ENCODE measurements around the gene TASP1.
A peak's percentile ranks its signal among the peaks of the same experiment; 100 is the strongest.

Gene TASP1

DNA sequence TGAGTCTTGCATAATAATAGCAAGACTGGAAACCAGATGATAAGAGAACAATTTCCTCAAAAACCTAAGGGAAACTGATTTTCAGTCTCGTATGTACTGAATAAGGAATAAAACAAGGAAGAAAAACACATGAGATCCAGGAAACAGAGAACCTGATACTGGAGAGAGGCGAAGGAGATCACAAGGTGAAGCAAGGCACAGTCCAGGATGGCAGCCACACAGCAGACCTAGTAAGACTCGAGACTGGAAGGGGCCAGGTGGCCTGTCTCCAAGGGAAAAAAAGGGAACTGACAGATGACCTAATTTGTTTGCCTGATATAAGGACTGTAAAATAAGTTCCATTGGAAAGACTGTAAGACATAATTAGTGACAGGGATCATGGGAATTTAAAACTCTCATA lies 71.1 kb downstream of the TASP1 start:
- peak; percentile 4 to 12 for DNase-seq

- DNase-seq = no peak
These were observed 74.9 kb downstream of the TASP1 start for GRCh38 chr20:13563854-13564253.

DNA sequence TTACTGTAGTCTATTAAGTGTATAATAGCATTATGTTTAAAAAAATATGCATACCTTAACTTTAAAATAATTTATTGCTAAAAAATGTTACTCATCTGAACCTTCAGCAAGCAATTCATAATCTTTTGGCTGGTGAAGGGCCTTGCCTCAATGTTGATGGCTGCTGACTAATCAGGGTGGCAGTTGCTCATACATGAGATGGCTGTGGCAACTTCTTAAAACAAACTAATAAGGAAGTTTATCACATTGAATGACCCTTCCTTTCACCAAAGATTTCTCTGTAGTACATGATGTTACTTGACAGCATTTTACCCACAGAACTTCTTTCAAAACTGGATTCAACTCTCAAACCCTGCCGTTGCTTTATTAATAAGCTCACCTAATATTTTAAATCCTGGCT lies 84.0 kb downstream of the TASP1 start:
- no peak for DNase-seq

GRCh38 chr20:13554076-13554475 lies 84.7 kb downstream of the TASP1 start:
- no peak for DNase-seq

- no peak for DNase-seq
These were observed 86.7 kb downstream of the TASP1 start for GRCh38 chr20:13552061-13552460.

GRCh38 chr20:13549451-13549850 lies 89.3 kb downstream of the TASP1 start:
- no peak for DNase-seq

DNA sequence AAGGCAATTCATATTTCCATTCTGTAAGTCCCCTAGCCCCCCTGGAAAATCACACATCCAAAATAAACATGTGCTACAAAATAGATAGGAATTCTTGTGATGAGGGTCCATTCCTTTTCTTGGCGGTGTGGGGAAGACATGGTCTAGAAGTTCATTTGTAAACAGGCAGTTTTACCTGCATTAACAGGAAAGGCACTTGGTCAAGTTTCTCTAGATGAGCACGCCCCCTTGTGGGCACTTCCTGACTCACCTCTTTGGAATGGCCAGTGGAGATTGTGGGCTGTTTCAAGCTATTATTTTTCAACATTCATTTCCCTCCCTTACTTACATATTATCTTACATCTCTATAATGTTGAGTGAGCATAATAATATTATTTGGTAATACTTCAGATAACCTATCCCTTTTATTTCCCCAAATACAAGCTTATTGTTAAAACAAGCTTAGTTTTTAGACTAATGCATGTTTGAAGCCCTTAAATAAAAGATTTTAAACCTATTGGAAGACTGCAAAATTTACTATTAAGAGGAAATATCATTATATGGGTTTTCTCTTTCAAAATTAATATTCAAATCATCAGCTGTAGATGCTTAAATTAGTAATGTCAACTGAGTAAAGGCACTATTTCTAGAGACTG lies 92.1 kb downstream of the TASP1 start:
- peak; percentile 15 to 67 for DNase-seq

DNA sequence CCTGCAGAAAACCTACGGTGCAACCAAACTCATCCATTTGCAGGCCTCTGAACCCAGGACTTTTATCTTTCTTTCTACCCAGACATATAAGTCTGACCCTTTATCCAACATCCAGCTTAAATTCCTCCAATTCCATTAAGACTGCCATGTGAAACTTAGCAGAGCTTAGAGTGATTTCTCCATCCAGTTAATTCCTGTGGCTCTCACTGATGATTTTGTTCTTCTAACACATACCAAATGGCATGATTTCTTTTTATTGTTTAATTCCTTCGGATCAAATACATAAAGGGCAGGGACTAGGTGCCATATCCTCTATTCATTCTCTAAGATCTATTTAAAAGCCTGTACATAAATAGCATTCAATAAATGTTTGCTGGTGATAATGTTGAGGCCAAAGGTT lies 92.9 kb downstream of the TASP1 start:
- no peak for DNase-seq

GRCh38 chr20:13543783-13544182 lies 94.9 kb downstream of the TASP1 start:
- DNase-seq = no peak

GRCh38 chr20:13535627-13536026 lies 103.1 kb downstream of the TASP1 start:
- DNase-seq = no peak

DNA sequence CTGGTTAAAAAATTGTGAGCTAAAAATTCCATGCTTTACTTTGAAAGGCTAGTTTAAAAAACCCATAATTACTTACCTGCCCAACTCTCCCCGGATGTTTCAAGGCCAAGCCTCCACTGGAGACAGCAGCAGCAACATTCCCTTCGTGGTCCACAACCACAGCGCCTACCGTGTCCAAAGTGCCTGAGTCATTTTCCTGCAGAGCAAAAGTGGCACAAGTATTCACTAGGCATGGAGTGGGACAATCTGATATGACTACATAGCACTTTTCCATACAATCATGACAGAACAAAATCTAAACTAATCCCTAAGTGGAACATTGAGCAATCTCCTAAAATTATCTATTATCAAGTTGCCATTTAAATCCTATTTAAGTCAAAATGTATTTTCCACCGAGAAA lies 104.8 kb downstream of the TASP1 start:
- DNase-seq = no peak

GRCh38 chr20:13530146-13530545 lies 108.6 kb downstream of the TASP1 start:
- DNase-seq = no peak

- DNase-seq = no peak
These were observed 112.2 kb downstream of the TASP1 start for GRCh38 chr20:13526551-13526950.

- no peak for DNase-seq
These were observed 113.3 kb downstream of the TASP1 start for GRCh38 chr20:13525225-13525940.

GRCh38 chr20:13524339-13524738 lies 114.4 kb downstream of the TASP1 start:
- no peak for DNase-seq

- DNase-seq = no peak
These were observed 120.9 kb downstream of the TASP1 start for GRCh38 chr20:13517831-13518230.

- no peak for DNase-seq
These were observed 122.8 kb downstream of the TASP1 start for GRCh38 chr20:13515796-13516558.

GRCh38 chr20:13515291-13515690 lies 123.4 kb downstream of the TASP1 start:
- no peak for DNase-seq

- no peak for DNase-seq
These were observed 127.8 kb downstream of the TASP1 start for GRCh38 chr20:13510837-13511488.

DNA sequence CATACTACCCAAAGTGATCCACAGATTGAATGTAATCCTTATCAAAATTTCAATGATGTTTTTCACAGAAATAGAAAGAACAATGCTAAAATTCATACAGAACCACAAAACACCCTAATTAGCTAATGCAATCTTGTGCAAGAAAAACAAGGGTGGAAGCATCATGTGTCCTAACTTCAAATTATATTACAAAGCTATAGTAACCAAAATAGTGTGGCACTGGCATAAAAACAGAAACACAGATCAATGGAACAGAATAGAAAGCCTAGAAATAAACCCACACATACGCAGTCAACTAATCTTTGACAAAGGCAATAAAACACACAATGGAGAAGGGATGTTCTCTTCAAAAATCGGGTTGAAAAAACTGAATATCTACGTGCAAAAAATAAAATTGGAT lies 131.1 kb downstream of the TASP1 start:
- no peak for DNase-seq

- no peak for DNase-seq
These were observed 137.2 kb downstream of the TASP1 start for GRCh38 chr20:13501500-13501899.

GRCh38 chr20:13494019-13494418 lies 144.7 kb downstream of the TASP1 start:
- DNase-seq = peak in 1 of 2 experiments; percentile 20

DNA sequence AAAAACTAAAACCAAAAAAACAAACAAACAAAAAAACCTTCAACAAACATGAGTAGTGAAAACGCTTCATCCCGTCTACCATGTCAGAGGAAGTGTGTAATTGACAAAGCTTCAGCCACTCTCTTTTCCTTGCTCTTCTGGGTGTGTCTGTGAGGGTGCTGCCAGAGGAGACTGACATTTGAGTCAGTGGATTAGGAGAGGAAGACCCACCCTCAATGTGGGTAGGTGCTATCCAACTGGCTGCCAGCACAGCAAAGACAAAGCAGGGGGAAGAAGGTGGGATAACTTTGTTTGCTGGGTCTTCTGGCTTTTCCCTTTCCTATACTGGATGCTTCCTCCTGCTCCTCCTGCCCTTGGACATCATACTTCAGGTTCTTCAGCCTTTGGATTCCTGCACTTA lies 145.6 kb downstream of the TASP1 start:
- no peak for DNase-seq
